GM19240 (cell line): Measurements from ENCODE around the gene P4HA3.
"Not testable (repeated sequence)": the region's sequence is repeated elsewhere in the genome, so short reads cannot be mapped to it uniquely, and the experiment has no call there.

Experiments
- DNase-seq: peaks from one replicate; pipeline ENCODE4 v3.0.0; 2011; ENCODE audit warnings: low spot score; ENCODE audit not compliant: insufficient read length

P4HA3 gene

DNA sequence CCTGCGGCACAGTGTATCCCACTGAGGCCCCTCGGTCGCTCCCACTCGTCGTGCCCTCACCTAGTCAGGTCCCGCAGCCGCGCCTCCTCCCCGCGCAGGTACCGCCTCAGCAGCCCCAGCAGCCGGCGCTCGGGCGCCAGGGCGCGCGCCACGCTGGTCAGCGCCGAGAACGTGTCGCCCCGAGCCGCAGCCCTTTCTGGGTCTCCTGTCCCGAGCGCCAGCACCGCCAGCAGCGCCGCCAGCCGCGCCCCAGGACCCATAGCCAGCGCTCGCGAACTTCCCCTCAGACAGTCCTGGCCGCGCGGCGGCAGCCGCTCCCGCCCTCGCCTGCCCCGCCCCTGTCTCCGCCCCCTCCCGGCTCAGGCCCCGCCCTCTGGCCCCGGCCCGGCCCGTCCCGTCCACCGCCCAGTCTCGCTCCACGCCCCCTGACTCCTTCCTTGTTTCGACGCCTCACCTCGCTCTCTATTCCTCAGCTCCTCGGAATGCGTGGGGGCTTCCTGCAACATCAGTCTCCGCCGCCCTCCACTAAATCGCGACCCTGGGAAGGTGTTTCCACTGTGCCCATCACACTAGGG, at the start of gene P4HA3:
TSS of gene P4HA3 (minus strand) at position 289 of the 575 bp plus-strand sequence. CDS start at position 260, 29 bp downstream.
- no peak for DNase-seq

- no peak for DNase-seq
Observed at GRCh38 chr11:74357449-74357848, 46.0 kb upstream of the P4HA3 start.

DNA sequence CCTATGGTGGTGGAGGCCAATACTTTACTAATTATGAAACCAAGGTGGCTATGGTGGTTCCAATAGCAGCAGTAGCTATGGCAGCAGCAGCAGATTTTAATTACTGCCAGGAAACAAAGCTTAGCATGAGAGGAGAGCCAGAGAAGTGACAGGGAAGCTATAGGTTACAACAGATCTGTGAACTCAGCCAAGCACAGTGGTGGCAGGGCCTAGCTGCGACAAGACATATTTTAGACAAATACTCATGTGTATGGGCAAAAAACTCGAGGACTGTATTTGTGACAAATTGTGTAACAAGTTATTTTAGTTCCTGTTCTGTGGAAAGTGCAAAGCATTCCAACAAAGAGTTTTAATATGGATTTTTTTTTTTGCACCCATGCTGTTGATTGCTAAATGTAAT, 44.2 kb upstream of the P4HA3 start:
- DNase-seq, result no peak

DNA sequence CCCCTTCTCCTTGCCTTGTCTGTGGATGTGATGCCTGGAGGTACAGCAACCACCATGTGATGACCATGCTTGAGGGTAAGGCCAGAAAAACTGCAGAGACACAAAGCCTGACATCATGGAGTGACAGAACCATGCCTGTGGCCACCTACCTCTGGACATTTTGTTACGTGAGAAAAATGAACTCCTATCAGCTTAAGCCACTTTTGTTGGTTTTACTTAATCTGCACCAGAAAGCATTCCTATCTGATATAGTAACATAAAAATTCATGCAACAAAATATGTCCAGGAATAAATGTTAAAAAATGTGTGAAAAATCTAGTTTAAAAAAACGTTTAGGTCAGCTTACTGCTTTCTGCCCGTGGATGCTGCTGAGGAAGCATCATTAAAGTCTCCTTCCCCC, 42.6 kb upstream of the P4HA3 start:
- no peak for DNase-seq

- DNase-seq, result no peak
Observed at GRCh38 chr11:74347381-74347780, 35.9 kb upstream of the P4HA3 start.

- no peak for DNase-seq
Observed at GRCh38 chr11:74345420-74345819, 34.0 kb upstream of the P4HA3 start.

DNA sequence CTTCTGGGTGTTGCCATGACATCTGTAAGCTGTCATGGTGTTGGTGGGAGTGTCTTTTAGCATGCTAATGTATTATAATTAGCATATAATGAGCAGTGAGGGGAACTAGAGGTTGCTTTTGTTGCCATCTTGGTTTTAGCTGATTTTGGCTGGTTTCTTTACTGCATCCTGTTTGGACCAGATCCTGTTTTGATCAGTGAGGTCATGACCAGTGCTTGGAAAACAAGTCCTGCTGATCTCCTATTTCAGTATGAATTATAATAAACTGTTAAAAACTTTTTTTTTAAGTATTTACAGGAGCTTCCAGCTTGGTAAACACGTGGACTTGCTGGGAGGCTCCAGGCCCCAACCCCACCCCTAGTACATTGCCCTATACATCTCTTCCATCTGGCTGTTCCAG, 30.5 kb upstream of the P4HA3 start:
- no peak for DNase-seq

- no peak for DNase-seq
Observed at GRCh38 chr11:74339619-74340018, 28.2 kb upstream of the P4HA3 start.

- no peak for DNase-seq
Observed at GRCh38 chr11:74338963-74339362, 27.5 kb upstream of the P4HA3 start.

DNA sequence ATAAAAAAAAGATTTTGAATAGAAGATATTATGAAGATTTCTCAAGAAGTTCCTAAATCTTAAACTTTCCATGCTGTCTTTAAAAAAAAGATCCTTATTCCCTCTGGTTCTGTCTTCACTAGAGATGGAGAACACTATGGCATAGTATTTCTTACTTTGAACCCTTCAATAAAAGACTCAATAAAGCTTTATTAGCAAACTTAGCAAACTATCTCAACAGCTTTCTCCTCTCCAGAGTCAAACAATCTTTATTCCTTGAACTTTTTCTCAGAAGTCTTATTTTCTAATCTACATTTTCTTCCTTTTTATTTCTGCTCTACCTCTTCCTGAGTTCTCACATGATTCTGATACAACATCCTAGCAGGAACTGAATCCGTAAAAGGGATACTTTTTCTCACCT, 21.8 kb upstream of the P4HA3 start:
- no peak for DNase-seq

GRCh38 chr11:74332291-74332690, 20.9 kb upstream of the P4HA3 start:
- DNase-seq, result no peak

- DNase-seq, result not testable (repeated sequence)
Observed at GRCh38 chr11:74331000-74331399, 19.6 kb upstream of the P4HA3 start.

- no peak for DNase-seq
Observed at GRCh38 chr11:74330075-74330858, 18.8 kb upstream of the P4HA3 start.

DNA sequence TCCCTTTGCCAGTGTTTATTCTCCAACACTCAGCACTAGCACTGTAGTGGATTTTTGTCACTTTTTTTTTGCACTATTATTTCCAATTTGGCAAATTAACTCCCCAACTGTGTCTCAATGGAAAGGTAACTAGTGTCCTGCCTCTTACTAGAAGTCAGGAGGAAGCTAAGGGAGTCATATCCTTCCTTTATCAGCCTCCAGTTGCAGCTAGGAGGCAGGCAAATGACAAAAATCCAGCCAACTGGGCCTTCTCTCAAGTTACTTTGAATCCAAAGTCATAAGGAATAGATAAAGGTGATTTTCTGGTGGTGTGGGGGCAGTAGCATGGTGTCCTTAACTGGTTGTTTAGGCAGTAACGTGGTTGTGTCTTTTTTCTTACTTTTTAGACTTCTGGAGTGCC, 15.6 kb upstream of the P4HA3 start:
- DNase-seq, result no peak

GRCh38 chr11:74326665-74327064, 15.2 kb upstream of the P4HA3 start:
- no peak for DNase-seq

- no peak for DNase-seq
Observed at GRCh38 chr11:74325649-74326645, 14.5 kb upstream of the P4HA3 start.

DNA sequence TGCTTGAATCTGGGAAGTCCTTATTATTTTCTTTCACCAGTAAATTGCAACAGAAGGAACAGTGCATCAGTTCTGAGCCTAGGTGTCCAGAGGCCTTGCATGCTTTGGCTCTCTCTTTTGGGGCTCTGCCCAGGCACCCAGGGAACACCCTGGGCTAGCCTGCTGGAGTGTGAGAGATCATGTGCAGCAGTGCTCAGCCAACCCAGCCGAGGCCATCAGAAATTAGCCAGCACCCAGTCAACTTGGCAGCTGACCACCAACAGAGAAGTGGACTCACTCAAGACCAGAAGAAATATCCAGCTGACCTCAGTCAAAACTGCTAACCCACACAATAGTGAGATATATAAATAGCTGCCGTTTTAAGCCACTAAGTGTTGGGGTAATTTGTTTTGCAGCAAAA, 11.2 kb upstream of the P4HA3 start:
- no peak for DNase-seq

DNA sequence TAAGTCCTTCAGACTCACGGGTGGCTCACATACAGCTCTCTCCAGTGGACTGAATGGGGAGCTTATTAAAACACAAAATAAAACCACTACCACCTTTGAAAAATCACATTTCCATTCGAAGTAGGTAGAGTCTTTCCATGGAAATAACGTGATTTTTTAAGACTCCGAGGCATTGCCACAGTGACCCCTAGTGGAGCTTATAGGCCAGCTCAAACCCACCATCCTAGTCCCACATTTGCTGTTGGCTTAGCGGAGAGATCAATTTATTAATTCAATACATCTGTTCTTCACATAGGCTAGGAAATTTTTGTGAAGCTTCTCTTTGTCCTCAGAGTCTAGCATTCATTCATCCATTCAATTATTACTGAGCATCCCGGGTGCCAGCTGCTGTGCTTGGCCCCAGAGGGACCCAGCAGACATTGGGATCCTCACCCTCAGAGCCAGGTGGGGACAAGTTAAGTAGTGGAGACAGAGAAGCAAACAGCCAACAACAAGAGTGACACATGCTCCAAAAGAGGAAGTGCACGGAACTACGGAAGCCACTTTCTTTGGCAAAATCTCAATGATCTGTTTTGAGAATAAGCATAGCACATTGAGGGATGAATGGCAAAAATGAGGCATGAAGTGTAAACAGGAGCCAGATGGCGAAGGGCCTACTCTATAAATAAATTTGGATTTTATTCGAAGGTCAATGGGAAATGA, 10.2 kb upstream of the P4HA3 start:
- DNase-seq, result no peak

- no peak for DNase-seq
Observed at GRCh38 chr11:74320538-74320937, 9.1 kb upstream of the P4HA3 start.

DNA sequence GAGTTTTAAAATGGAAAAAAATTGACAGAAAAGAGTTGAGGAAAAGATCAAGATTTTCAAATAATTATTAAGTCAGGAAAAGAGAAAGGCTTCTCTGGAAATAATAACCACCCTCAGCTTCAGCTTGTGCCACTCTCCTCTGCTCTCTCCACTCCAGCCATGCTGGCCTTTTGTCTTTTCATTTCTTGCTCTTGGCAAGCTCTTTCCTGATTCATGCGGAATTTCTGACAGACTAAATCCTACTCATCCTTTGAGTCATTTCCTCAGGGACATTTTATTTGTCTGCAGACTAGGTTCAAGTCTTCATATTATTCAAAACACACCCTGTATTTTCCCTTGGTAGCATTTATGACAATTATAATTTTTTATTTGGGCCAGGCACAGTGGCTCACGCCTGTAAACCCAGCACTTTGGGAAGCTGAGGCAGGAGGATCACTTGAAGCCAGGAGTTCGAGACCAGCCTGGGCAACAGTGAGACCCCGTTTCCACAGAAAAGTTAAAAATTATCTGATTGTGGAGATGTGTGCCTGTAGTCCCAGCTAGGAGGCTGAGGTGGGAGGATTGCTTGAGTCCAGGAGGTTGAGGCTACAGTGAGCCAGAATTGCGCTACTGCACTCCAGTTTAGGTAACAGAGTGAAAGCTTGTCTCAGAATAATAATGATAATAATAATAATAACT, 7.8 kb upstream of the P4HA3 start:
- DNase-seq, result no peak
